ENCODE data around the gene PLEKHO2.

DNA sequence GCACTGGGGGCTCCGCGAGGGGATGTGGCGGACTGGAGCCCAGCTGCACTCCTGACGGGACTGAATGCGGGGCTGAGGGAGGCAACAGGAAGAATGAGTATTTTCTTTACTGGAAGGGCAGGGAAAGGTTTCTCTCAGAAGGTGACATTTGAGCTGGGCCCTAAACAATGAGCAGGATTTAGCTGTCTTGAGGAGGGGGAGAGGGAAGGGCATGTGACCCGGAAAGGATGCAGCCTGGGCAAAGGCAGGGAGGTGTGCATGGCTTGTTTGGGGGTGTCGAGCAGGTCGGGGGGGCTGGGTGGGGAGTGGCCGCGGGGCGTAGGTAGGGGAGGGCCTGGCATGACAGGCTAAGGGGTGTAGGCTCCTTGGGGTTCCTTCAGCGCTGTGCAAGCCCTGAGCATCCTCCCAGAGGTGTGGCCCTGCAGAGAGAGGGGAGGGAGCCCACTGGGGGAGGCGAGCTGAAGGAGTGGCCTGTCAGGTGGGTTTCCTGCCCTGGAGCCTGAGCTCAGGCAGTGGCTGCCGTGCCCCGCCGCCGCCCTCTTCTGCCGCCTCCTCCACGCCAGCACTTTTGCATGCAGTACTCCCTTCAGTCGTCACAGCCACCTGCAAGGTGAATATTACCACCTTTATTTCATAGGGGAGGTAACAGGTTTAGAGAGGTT is 52.8 kb downstream of the PLEKHO2 start:
- TF ChIP-seq, protein P1, sequence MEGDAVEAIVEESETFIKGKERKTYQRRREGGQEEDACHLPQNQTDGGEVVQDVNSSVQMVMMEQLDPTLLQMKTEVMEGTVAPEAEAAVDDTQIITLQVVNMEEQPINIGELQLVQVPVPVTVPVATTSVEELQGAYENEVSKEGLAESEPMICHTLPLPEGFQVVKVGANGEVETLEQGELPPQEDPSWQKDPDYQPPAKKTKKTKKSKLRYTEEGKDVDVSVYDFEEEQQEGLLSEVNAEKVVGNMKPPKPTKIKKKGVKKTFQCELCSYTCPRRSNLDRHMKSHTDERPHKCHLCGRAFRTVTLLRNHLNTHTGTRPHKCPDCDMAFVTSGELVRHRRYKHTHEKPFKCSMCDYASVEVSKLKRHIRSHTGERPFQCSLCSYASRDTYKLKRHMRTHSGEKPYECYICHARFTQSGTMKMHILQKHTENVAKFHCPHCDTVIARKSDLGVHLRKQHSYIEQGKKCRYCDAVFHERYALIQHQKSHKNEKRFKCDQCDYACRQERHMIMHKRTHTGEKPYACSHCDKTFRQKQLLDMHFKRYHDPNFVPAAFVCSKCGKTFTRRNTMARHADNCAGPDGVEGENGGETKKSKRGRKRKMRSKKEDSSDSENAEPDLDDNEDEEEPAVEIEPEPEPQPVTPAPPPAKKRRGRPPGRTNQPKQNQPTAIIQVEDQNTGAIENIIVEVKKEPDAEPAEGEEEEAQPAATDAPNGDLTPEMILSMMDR (IDR thresholded peaks at IDR 0.05), result no peak
- peak in 1 of 4 donors; percentile 8 for TF ChIP-seq POLR2A (IDR thresholded peaks at IDR 0.05)
- TF ChIP-seq POLR2AphosphoS5 (IDR thresholded peaks at IDR 0.05), result no peak
